Mesodermal cell (in vitro differentiated cells): ENCODE measurements around the gene FHIT.

Experiments used
- H3K27ac ChIP-seq: 2 replicates; pipeline ENCODE4 v1.7.0; 2013; ENCODE audit warnings: mild to moderate bottlenecking, low read depth, low read length, moderate library complexity; ENCODE audit not compliant: severe bottlenecking
- H3K36me3 ChIP-seq: 2 replicates; pipeline ENCODE4 v1.7.1; 2013; ENCODE audit warnings: mild to moderate bottlenecking, low read length, moderate library complexity; ENCODE audit not compliant: control insufficient read depth, insufficient read depth
- H3K4me1 ChIP-seq: one replicate; pipeline ENCODE4 v1.7.1; 2013; ENCODE audit warnings: mild to moderate bottlenecking, low read length; ENCODE audit not compliant: insufficient read depth, control insufficient read depth, poor library complexity, severe bottlenecking
- H3K4me3 ChIP-seq: 2 replicates; pipeline ENCODE4 v1.7.0; 2013; ENCODE audit warnings: low read length, control low read depth, mild to moderate bottlenecking; ENCODE audit not compliant: insufficient read depth, poor library complexity, severe bottlenecking; ENCODE audit errors: extremely low read depth
- H3K9me3 ChIP-seq: 2 replicates; pipeline ENCODE4 v1.7.1; 2013; ENCODE audit warnings: mild to moderate bottlenecking, low read length, moderate library complexity; ENCODE audit not compliant: control insufficient read depth
- WGBS, 2 experiments: methylation state at CpG; one replicate each; pipeline ENCODE4 v1.1.5; 2013; ENCODE audit warnings: missing lambda C conversion rate in 2 of 2; ENCODE audit not compliant: insufficient coverage in 2 of 2; 5-methylcytosine and 5-hydroxymethylcytosine counted together

FHIT gene

DNA sequence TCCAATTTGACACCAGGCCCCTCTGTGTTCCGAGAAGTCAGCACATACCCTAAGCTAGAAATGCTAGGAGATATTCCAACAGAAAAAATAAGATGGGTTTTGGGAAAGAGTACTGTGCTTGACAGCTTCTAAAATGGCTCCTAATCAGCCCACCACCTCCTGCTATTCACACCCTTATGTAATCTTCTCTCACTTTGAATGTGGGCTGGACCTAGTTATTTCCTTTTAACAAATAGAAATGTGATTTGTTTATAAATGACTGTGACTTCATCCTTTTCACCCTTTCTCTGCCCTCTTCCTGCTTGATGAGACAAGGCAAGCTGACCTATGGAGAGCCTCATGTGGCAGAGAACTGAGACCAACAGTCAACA, 961.1 kb downstream of the FHIT start:
- no peaks in the 10 kb centered on the region for H3K4me1 ChIP-seq
- H3K27ac ChIP-seq, result no peak overlapping the region
- no peak overlapping the region for H3K4me3 ChIP-seq
- no CpG with 5 or more reads among the region's 1 CpG for WGBS, 2 experiments
- H3K9me3 ChIP-seq, result no peaks in the 10 kb centered on the region
- H3K36me3 ChIP-seq, result no peaks in the 10 kb centered on the region

- WGBS, 2 experiments, result 91% methylated on average over 4 of the region's 8 CpGs; no CpG with 5 or more reads in 1 of the 2 experiments
- Histone ChIP-seq H3K36me3 (no peaks in the 10 kb centered on the region), H3K27ac (no peak overlapping the region), H3K9me3 (no peaks in the 10 kb centered on the region), H3K4me3 (no peak overlapping the region), H3K4me1 (no peaks in the 10 kb centered on the region)
Observed at GRCh38 chr3:60289341-60290121, 961.7 kb downstream of the FHIT start.

DNA sequence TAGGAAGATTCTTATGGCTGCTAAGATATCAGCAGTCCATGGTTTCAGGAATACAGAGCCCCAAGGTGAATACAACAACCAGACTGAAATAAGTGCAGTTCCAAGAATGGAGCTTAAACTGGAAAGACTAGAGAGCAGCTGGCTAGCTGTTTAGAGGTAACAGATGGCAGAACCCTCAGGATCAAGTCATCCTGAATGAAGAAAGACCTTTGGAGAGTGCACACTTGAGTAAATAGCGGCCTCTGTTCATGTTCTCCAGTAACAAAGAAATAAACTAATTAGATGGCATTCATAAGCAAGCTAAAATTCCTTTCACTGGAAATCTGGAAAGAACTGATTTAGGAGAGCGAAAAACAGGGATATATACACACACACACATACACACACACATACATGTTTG, 968.4 kb downstream of the FHIT start:
- Histone ChIP-seq H3K36me3 (no peaks in the 10 kb centered on the region), H3K4me1 (no peaks in the 10 kb centered on the region), H3K4me3 (no peak overlapping the region), H3K27ac (no peak overlapping the region), H3K9me3 (no peaks in the 10 kb centered on the region)
- no CpG with 5 or more reads among the region's 2 CpGs for WGBS, 2 experiments

DNA sequence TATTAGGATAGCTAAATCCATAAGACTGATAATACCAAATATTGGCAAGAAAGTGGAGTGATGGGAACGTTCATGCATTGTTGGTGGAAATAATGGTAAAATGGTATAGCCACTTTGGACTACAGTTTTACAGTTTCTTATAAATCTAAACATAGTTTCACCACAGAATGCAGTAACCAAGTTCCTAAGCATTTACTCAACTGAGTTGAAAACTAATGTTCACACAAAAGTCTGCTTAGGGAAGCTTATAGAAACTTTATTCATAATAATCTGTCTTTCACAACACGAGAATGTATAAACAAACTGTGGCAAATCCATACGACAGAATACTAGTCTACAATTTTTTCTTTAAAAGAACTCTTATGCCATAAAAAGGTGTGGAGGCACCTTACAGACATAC, 969.3 kb downstream of the FHIT start:
- H3K36me3 ChIP-seq, result no peaks in the 10 kb centered on the region
- 100% methylated on average over 1 of the region's 3 CpGs; no CpG with 5 or more reads in 1 of the 2 experiments for WGBS, 2 experiments
- no peak overlapping the region for H3K27ac ChIP-seq

GRCh38 chr3:60277361-60277800, 973.9 kb downstream of the FHIT start:
- Histone ChIP-seq H3K9me3 (no peaks in the 10 kb centered on the region), H3K27ac (no peak overlapping the region), H3K36me3 (no peaks in the 10 kb centered on the region), H3K4me1 (no peaks in the 10 kb centered on the region), H3K4me3 (no peak overlapping the region)
- 94 to 96% methylated on average over 4 to 6 of the region's 6 CpGs for WGBS, 2 experiments

More for the DNA sequence above, 969.3 kb downstream of the FHIT start:
- H3K9me3 ChIP-seq, result no peaks in the 10 kb centered on the region
- no peaks in the 10 kb centered on the region for H3K4me1 ChIP-seq
- no peak overlapping the region for H3K4me3 ChIP-seq

GRCh38 chr3:60276615-60277014, 974.6 kb downstream of the FHIT start:
- 75 to 95% methylated on average over 1 to 2 of the region's 2 CpGs for WGBS, 2 experiments
- no peaks in the 10 kb centered on the region for H3K36me3 ChIP-seq
- no peaks in the 10 kb centered on the region for H3K9me3 ChIP-seq
- H3K27ac ChIP-seq, result no peak overlapping the region
- H3K4me1 ChIP-seq, result no peaks in the 10 kb centered on the region
- H3K4me3 ChIP-seq, result no peak overlapping the region

DNA sequence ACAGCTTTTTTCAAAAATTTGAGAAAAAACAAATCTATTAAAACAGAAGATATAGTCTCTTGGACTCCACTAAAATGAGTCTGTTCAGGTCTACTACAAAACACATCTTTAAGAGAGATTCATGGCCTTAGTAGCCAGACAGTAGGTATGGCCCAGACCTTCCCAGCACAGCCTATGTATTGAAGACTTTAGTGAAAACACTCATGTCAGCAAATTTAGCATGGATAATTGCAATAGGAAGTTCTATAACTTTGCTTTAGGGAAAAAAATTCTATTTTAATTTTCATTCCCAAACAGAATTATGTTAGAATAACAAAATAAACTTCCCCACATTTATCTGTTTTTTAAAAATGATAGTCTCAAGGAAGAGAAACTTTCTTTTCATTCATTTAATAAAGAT, 976.6 kb downstream of the FHIT start:
- no peaks in the 10 kb centered on the region for H3K4me1 ChIP-seq
- H3K36me3 ChIP-seq, result no peaks in the 10 kb centered on the region
- no peaks in the 10 kb centered on the region for H3K9me3 ChIP-seq
- no peak overlapping the region for H3K27ac ChIP-seq
- H3K4me3 ChIP-seq, result no peak overlapping the region

GRCh38 chr3:60274098-60274497, 977.2 kb downstream of the FHIT start:
- no peaks in the 10 kb centered on the region for H3K9me3 ChIP-seq
- H3K36me3 ChIP-seq, result no peaks in the 10 kb centered on the region
- no peak overlapping the region for H3K27ac ChIP-seq
- H3K4me1 ChIP-seq, result no peaks in the 10 kb centered on the region
- 82 to 89% methylated on average over 1 of the region's 2 CpGs for WGBS, 2 experiments
- no peak overlapping the region for H3K4me3 ChIP-seq

- Histone ChIP-seq H3K4me1 (no peaks in the 10 kb centered on the region), H3K36me3 (no peaks in the 10 kb centered on the region), H3K9me3 (no peaks in the 10 kb centered on the region), H3K4me3 (no peak overlapping the region), H3K27ac (no peak overlapping the region)
- WGBS, 2 experiments, result 94 to 100% methylated on average over 6 of the region's 7 CpGs
Observed at GRCh38 chr3:60269829-60270266, 981.4 kb downstream of the FHIT start.

GRCh38 chr3:60269377-60269776, 981.9 kb downstream of the FHIT start:
- no peaks in the 10 kb centered on the region for H3K36me3 ChIP-seq
- H3K9me3 ChIP-seq, result no peaks in the 10 kb centered on the region
- H3K27ac ChIP-seq, result no peak overlapping the region
- no CpG with 5 or more reads among the region's 1 CpG for WGBS, 2 experiments
- H3K4me1 ChIP-seq, result no peaks in the 10 kb centered on the region
- no peak overlapping the region for H3K4me3 ChIP-seq

- no peaks in the 10 kb centered on the region for H3K9me3 ChIP-seq
- no peak overlapping the region for H3K27ac ChIP-seq
- H3K4me3 ChIP-seq, result no peak overlapping the region
- WGBS, 2 experiments, result no CpG with 5 or more reads among the region's 2 CpGs
- no peaks in the 10 kb centered on the region for H3K36me3 ChIP-seq
- no peaks in the 10 kb centered on the region for H3K4me1 ChIP-seq
Observed at GRCh38 chr3:60268123-60268522, 983.1 kb downstream of the FHIT start.
